ENCODE data around the gene PAPPA.

Gene PAPPA

DNA sequence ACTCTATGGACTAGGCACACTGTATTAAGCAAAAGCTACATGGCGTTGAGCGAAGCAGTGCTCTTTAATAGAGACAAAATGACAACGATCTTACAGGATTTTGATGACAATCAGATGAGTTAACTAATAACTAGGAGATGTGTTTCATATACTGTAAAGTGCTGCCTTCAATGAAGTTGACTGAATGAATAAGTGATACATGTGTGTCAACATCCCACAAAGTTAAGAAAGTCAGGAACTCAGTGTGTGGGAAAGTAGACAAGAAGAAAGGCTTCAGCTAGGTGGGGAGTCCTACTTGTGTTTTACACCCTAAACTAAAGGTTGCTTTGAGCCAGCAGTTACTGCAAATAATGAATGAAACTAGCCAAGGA, 79.6 kb downstream of the PAPPA start:
- DNase-seq: no peak

GRCh38 chr9:116234081-116234480, 80.5 kb downstream of the PAPPA start:
- DNase-seq: no peak

GRCh38 chr9:116236979-116237378, 83.4 kb downstream of the PAPPA start:
- no peak for DNase-seq

GRCh38 chr9:116237456-116237855, 83.9 kb downstream of the PAPPA start:
- DNase-seq: no peak

GRCh38 chr9:116238225-116238624, 84.6 kb downstream of the PAPPA start:
- DNase-seq: no peak

- DNase-seq: no peak
Observed at GRCh38 chr9:116238776-116239340, 85.3 kb downstream of the PAPPA start.

DNA sequence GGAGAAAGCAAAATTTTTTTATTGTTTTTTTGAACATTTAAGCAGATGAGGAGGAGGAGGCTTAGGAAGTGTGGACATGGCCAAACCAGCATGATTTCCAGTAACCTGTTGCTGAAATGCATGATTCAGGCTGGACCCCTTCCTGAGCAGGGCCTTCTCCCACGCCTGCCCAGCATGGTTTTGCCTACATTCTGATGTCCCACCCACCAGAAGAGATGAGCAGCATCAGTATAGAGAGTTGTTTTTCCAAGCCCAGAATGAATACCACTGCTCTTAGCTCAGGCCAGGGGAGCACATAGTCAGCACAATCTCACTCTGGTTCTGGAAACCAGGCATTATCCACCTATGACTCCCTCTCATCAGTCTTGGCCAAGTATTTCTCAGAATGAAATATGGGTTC, 90.1 kb downstream of the PAPPA start:
- no peak for DNase-seq

DNA sequence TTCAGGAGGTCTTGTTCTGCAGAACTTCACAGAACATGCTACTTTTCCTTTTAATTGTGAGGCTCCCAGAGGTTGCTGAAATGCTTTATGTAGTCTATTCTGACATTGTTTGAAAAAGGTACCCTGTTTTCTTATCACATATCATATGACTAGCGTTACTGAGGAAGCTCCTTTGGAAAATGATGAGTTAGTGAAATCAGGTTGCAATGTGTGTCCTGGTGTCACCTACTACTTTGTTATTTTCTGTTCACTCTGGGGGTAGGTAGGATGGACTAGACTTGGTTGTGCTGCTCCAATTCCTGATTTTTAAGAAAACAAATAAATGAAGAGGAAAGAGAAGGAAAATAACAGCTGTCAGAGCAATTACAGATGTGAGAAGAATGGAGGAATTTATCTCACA, 93.7 kb downstream of the PAPPA start:
- DNase-seq: no peak

DNA sequence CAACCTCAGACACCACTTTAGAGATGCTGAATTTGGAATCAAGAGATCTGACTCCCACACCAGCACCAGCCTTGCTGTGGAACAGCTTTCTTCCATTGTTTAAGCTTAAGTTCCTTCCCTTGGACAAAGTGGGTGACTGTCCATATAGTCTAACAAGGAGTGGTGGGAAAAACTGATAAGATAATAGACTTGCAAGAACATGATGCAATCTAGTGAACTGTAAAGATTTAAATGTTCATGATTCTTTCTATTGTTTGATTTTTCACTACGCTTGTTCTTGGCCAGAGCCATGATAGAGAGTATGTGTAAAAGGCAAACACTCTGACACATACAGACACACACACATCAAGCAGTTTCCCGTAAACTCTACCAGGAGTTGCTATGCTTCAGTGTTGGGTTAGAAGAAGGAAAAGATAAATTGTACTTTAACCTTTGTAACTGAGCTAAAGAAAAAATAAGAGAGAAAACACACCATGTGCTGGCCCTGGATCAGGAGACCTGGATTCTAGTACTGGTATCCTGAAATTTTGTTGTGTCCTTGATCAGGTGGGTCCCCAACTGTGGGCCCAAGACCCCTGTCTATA, 94.3 kb downstream of the PAPPA start:
- DNase-seq: no peak

DNA sequence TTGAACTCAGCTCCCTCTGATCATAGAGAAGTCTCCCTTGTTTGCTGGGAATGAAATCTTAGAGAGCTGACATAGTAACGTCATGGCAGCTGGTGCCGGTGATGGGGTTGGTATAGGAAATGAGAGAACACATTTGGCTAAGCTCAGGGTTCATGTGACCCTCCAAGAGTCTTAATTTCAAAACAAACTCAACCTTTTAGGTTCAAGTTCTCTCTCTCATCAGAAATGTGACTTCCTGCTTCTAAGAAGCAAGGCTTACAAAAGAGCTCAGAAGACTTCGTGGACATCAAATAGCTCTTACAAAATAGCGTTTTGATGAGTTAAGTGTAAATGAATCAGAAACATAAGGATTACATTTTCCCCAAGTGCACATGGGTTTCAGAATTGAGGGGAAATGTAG, 97.3 kb downstream of the PAPPA start:
- no peak for DNase-seq

- no peak for DNase-seq
Observed at GRCh38 chr9:116251366-116251765, 97.8 kb downstream of the PAPPA start.

- DNase-seq: no peak
Observed at GRCh38 chr9:116260531-116260930, 106.9 kb downstream of the PAPPA start.

- DNase-seq: no peak
Observed at GRCh38 chr9:116262448-116262847, 108.9 kb downstream of the PAPPA start.

DNA sequence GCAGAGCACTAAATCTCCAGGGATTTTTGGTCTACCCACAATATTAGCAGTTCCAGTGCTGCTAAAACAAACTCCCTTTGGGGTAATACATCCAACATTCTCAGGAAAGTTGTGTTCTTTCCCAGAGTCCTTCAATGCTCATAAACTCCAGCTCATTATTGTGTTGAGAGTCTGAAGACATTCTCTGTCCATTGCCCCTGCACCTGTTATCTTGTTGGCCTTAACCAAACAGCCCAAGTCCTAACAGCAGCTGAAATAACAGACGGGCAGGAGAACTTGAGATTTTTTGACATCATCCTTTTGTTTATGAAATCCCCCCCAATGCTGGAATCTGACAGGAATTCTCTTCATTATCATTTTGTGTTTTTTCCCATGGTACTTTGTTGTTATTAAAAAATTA, 110.8 kb downstream of the PAPPA start:
- DNase-seq: no peak

DNA sequence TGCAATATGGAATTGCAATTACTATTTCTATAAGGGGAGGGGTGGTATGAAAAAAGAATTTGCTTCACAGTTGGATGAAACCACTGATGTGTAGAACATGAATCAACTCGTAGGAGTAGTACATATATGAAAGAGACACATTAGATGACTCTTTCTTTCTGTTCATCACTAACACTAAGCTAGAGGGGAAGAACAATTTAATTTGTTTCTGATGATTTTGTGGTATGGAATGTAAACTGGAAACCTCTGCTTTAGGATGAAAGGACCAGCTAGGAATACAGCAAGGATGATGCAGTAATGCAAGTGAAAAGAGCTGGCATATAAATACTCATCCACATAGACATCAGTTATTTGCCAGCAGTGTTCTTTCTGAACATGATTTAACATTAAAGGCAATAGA, 113.4 kb downstream of the PAPPA start:
- no peak for DNase-seq

DNA sequence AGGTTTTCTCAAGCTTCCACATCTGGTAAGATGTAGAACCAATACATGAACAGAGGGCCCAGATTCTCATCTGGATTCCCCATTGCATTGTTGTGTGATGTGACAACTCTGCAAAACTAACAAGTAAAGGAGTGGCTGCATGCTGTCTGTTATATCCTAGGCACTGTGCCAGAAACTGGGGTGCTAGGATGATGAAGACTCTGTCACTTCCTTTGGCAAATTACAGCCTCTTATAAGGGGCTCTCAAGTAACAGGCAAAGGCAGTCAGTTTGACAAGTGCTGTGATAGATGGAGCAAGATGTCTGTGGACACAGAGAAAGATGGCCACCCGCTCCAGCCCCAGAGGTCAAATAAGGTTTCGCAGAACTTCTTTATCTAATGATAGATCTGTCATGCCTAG, 115.7 kb downstream of the PAPPA start:
- no peak for DNase-seq

GRCh38 chr9:116270546-116270945, 117.0 kb downstream of the PAPPA start:
- DNase-seq: no peak

- DNase-seq: no peak
Observed at GRCh38 chr9:116271340-116271739, 117.7 kb downstream of the PAPPA start.

GRCh38 chr9:116271991-116272390, 118.4 kb downstream of the PAPPA start:
- no peak for DNase-seq

DNA sequence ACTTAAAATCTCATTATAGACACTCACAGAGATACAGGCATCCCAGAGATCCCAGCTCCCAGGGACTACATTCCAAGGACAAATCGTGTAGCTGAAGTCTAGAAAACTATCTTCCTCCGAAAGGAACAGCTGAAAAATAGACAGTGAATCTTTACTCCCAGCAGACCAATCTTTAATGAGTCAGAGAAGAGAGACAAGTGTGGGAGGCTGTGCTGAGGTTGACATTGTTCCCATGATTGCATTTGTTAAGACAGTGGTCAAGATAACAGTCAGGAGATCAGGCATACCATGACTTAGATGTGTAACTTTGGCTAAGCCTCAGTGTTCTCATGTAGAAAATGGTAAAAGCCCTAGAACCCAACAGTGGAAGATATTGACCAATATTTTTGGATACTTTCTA, 120.7 kb downstream of the PAPPA start:
- no peak for DNase-seq

DNA sequence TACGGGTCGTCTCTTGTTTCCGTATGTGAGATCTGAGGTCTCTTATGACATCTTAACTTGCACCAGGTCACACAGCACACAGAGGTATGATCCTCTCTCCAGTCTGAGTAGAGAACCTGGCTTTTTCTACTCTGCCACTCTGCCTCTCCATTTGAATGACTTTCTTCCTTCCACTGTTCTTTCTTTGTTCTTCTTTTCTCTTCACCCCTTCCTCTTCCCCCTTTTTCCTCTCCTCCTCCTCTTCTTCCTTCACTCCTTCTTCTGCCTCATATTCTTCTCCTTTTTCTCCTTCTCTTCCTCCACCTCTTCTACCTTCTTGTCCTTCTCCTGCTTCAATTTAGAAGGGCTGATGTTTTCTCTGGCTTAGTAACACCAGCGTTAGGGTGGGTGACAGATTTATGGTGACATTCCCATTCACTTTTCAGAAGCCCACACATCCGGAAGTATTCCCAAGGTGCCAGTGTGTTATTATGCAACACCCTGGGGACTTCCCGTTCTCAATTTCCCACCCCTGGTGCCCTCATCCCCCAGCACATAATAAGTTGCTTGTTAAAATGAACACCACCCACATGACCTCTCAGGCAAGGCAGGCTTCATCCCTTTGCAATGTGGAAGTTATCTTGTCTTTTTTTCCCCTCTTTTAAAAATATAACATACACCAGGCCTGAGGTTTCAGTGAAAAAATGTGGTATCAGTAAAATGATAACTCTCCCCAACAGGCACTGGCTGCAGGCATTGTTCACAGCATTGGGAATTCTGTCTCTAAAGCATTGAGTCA, 122.0 kb downstream of the PAPPA start:
- DNase-seq: no peak

- DNase-seq: no peak
Observed at GRCh38 chr9:116276196-116276493, 122.6 kb downstream of the PAPPA start.

- no peak for DNase-seq
Observed at GRCh38 chr9:116276651-116277121, 123.1 kb downstream of the PAPPA start.

DNA sequence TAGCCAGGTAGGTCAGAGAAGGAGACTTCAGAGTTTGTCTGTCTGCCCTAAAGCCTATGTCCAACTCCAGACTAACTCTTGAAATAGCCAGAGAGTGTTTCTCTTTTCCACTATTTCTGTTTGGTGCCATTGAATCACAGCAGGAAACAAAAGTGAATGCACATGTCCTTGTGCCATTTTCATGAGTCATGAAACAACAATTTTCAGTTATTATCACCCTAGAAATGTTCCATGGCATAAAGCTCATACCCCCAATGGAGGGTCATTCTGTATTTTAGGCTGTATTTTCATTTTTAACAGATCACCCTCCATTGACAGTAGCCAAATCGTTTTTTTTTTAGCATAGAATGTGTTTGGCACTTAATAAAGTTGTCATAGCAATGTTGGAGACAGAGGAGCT, 124.7 kb downstream of the PAPPA start:
- DNase-seq: no peak

DNA sequence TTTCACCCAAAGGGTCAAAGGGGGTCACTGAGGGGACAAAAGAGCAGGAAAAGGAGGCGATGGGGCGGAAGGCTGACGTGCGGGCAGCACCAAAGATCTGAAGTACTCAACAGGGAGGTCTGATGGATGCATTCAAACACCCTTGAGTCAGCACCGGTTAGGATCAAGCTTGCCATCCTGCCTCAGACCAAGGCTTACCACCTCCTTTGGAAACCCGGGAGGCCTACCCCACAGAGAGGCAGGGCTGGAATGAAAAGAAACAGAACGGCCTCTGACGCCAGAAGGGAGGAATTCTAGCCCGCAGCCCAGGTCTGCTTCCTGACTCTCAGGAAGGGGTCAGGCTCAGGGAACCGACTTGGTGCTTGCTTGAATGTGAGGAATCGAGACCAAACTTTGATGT, 125.6 kb downstream of the PAPPA start:
- DNase-seq: no peak

All from CD4-positive, alpha-beta T cell treated with Interferon alpha-2 for 1 hour (primary cell).